ENCODE results near the gene ABCC8.

DNA sequence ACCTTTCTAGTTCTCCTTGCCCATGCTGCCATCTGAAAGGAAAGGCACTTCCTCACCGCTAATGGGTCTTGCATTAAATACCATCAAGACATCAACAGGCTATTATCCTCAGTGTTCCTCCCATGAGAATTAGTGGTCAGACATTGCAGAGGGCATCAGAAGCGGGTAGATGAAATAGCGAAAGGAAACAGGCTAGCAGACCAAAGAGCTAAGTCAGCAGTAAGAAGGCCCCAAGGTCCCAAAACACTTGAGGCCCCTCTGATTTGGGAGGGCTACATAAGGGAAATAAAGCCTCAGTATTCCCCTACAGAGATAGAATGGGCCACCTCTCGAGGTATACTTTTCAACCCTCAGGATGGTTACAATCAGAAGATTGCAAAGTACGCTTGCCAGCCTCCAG, 101.1 kb downstream of the ABCC8 start:
- TF ChIP-seq POLR2A (IDR thresholded peaks at IDR 0.05) = no peak
- TF ChIP-seq, protein P1, sequence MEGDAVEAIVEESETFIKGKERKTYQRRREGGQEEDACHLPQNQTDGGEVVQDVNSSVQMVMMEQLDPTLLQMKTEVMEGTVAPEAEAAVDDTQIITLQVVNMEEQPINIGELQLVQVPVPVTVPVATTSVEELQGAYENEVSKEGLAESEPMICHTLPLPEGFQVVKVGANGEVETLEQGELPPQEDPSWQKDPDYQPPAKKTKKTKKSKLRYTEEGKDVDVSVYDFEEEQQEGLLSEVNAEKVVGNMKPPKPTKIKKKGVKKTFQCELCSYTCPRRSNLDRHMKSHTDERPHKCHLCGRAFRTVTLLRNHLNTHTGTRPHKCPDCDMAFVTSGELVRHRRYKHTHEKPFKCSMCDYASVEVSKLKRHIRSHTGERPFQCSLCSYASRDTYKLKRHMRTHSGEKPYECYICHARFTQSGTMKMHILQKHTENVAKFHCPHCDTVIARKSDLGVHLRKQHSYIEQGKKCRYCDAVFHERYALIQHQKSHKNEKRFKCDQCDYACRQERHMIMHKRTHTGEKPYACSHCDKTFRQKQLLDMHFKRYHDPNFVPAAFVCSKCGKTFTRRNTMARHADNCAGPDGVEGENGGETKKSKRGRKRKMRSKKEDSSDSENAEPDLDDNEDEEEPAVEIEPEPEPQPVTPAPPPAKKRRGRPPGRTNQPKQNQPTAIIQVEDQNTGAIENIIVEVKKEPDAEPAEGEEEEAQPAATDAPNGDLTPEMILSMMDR (IDR thresholded peaks at IDR 0.05) = no peak
